BE2C (cell line): ENCODE results near the gene UBE2E2.

Experiments
- DNase-seq: peaks from one replicate; pipeline ENCODE4 v3.0.0-alpha.2; 2020
- H3K27me3 ChIP-seq: fragments of 250-450 bp; sonication (Bioruptor Pico); 2 replicates; pipeline ENCODE4 v1.5.1; 2020; ENCODE audit warnings: mild to moderate bottlenecking
- H3K36me3 ChIP-seq: fragments of 250-450 bp; sonication (Bioruptor Pico); 2 replicates; pipeline ENCODE4 v1.5.1; 2020; ENCODE audit warnings: mild to moderate bottlenecking
- H3K4me1 ChIP-seq: fragments of 250-450 bp; sonication (Bioruptor Pico); 2 replicates; pipeline ENCODE4 v1.5.1; 2020
- H3K4me3 ChIP-seq: 2 replicates; pipeline ENCODE4 v1.5.1; 2011; ENCODE audit warnings: low read depth, low read length
- H3K9me3 ChIP-seq: fragments of 250-450 bp; sonication (Bioruptor Pico); 2 replicates; pipeline ENCODE4 v1.5.1; 2020
- TF ChIP-seq, protein P1 (sequence below): IDR thresholded peaks from 2 replicates; pipeline ENCODE4 v1.5.1; 2012; ENCODE audit warnings: mild to moderate bottlenecking, low read depth, low read length

Gene UBE2E2

DNA sequence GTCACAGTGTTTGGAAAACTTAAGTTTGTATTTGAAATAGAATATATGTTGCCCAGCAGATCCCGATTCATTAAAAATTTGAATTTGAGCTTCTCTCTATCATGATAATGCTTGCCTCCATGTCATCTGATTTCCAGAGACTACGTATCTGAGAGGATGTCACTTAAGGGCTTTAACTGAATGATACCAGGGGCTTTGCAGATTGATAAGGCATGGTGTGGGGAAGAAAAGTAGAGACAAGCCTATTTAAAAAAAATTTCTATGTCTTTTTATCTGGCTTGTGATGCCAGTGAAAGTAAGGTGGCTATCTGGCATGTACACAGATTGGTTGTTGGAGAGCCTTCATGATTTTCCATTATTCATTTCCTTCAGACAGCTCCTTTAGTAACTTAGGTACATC, 72.7 kb downstream of the UBE2E2 start:
- H3K4me3 ChIP-seq: no peak overlapping the region
- H3K36me3 ChIP-seq: no peaks in the 10 kb centered on the region
- TF ChIP-seq, protein P1, sequence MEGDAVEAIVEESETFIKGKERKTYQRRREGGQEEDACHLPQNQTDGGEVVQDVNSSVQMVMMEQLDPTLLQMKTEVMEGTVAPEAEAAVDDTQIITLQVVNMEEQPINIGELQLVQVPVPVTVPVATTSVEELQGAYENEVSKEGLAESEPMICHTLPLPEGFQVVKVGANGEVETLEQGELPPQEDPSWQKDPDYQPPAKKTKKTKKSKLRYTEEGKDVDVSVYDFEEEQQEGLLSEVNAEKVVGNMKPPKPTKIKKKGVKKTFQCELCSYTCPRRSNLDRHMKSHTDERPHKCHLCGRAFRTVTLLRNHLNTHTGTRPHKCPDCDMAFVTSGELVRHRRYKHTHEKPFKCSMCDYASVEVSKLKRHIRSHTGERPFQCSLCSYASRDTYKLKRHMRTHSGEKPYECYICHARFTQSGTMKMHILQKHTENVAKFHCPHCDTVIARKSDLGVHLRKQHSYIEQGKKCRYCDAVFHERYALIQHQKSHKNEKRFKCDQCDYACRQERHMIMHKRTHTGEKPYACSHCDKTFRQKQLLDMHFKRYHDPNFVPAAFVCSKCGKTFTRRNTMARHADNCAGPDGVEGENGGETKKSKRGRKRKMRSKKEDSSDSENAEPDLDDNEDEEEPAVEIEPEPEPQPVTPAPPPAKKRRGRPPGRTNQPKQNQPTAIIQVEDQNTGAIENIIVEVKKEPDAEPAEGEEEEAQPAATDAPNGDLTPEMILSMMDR: no peak
- no peaks in the 10 kb centered on the region for H3K27me3 ChIP-seq
- DNase-seq: no peak
- no peaks in the 10 kb centered on the region for H3K9me3 ChIP-seq
- no peaks in the 10 kb centered on the region for H3K4me1 ChIP-seq

DNA sequence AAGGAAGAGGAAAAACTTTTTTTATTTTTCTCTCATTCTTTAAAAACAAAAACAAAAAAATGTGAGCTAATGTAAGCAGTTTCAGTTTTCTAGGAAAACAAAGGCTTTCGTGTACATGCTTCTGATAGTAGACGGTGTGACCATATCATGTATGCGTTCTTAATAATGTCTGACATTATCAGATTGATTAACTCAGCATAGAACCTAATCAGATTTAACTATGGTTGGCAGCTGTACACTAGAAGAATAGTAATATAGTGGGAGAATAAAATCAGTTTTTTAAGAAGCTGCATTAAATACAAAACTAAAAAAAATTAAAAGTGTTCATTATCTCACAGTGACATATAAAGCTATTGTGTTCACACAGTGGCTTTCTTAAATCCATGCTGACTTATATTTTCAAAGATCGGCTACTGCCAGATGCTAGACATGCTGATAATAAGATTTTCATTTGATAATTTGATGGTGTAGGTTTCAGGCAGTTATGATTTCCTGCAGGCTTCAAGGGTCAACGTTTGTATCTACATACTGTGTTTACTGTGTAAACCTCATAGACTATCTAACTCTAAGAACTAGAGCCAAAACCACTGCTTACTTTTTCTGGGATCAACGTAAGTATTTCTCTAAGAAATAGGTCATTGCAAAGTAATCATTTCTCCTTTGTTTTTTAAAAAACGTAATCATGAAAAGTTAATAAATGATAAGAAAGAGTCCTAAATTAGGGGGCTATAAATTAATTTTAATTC, 74.0 kb downstream of the UBE2E2 start:
- TF ChIP-seq, protein P1: no peak
- Histone ChIP-seq H3K4me3 (no peak overlapping the region), H3K36me3 (no peaks in the 10 kb centered on the region), H3K9me3 (no peaks in the 10 kb centered on the region), H3K4me1 (no peaks in the 10 kb centered on the region), H3K27me3 (no peaks in the 10 kb centered on the region)
- no peak for DNase-seq

DNA sequence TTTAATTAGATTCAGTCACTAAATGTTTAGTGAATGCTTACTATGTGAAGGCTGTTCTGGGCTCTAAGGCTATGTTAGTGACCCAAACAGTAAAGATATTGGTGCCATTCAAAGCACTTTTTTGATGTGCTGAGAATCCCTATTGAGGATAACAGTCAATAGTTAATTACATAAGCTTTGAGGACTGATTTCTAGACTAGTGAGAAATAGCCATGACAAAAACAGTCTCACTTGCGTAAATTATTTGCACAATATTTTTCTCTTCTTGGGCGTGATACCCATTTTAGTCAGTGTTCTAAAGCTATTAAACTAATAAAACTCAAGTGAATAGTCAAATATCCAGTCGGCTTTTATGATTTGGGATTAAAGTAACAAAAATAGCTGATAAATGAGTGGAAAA, 74.6 kb downstream of the UBE2E2 start:
- H3K27me3 ChIP-seq: no peaks in the 10 kb centered on the region
- no peak overlapping the region for H3K4me3 ChIP-seq
- H3K9me3 ChIP-seq: no peaks in the 10 kb centered on the region
- H3K4me1 ChIP-seq: no peaks in the 10 kb centered on the region
- TF ChIP-seq, protein P1: no peak
- DNase-seq: no peak
- H3K36me3 ChIP-seq: no peaks in the 10 kb centered on the region

DNA sequence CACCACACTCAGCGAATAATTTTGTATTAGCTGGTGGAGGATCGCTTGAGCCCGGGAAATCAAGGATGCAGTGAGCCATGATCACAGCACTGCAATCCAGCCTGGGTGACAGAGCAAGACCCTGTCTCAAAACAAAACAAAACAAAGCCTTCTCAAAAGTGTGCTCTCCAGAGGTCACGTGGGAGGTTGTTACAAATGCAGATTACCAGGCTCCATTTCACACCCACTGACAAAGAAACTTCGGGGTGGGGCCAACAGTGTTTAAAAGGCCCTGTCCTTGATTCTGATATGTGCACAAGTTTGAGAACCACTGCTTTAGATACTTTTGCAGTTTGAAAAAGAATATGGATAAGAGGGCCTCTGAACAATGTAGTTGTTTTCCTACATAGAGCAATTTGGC, 80.5 kb downstream of the UBE2E2 start:
- no peaks in the 10 kb centered on the region for H3K9me3 ChIP-seq
- H3K4me1 ChIP-seq: no peaks in the 10 kb centered on the region
- no peaks in the 10 kb centered on the region for H3K27me3 ChIP-seq
- H3K36me3 ChIP-seq: no peaks in the 10 kb centered on the region
- H3K4me3 ChIP-seq: no peak overlapping the region
- TF ChIP-seq, protein P1: no peak
- DNase-seq: no peak

DNA sequence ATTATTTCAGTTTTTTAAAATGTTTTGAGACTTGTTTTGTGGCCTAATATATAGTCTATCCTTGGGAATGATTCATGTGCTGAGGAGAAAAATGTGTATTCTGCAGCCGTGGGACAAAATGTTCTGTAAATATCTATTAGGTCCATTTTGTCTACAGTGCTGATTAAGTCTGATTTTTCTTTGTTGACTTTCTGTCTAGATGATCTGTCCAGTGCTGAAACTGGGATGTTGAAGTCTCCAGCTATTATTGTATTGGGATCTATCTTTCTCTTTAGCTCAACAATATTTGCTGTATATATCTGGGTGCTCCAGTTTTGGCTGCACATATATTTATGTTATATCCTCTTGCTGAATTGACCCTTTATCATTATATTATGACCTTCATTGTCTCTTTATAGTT, 85.2 kb downstream of the UBE2E2 start:
- Histone ChIP-seq H3K4me3 (no peak overlapping the region), H3K27me3 (no peaks in the 10 kb centered on the region), H3K9me3 (no peaks in the 10 kb centered on the region), H3K4me1 (no peaks in the 10 kb centered on the region), H3K36me3 (no peaks in the 10 kb centered on the region)
- TF ChIP-seq, protein P1: no peak
- no peak for DNase-seq

DNA sequence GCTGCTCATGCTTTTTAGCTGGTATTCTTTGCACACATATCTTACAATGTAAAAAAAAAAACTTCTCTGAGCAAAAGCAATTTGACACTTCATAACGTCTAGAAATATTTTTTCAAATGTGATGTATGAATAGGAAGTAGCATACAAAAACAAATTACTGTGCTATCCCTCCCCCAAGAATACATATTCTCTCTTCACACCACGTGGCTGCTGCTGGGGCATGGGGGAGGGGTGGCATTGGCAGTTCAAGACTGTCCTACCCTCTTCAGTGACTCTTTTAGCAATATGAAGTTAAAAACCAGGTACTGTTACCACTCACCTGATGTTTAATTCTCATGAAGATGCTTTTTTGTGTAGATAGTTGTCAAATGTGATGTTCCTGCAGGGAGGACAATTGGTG, 85.6 kb downstream of the UBE2E2 start:
- DNase-seq: no peak
- H3K36me3 ChIP-seq: no peaks in the 10 kb centered on the region
- no peaks in the 10 kb centered on the region for H3K27me3 ChIP-seq
- H3K9me3 ChIP-seq: no peaks in the 10 kb centered on the region
- H3K4me1 ChIP-seq: no peaks in the 10 kb centered on the region
- TF ChIP-seq, protein P1: no peak
- no peak overlapping the region for H3K4me3 ChIP-seq
